ENCODE results near the gene KASH5. TPM values are rescaled to one million over a fixed set of nuclear protein-coding genes. Genes with fewer than 3 reads are reported as not detected.

The KASH5 gene
- total RNA-seq, 1 experiment from 2014 or later = not detected

DNA sequence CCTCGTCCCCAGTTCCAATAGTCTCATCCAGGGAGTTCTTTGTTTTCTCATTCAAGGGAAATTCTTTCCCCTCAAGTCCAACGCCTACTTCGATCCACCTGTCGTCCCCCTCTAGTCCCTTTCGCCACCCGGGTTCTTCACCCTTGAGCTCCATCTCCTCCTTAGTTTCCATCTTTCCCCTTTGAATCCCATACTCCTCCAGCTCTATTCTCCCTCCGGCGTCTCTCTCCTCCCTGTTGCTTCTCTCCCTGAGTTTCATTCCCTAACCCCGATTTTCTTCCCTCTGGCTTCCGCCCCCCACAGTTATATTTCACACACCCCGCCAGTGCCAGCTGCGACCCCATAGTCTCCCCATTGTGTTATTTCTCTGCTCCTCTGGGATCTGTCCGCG lies 53.9 kb downstream of the KASH5 start:
- H3K9ac ChIP-seq (ENCODE audit: extremely low read depth, insufficient read length, low read length) = no peak overlapping the region
- no peak overlapping the region for H3T11ph ChIP-seq (ENCODE audit: low read length)
- no peak overlapping the region for H2BK20ac ChIP-seq (ENCODE audit: low read depth, low read length, poor library complexity, severe bottlenecking)
- no peak overlapping the region for H2AFZ ChIP-seq (ENCODE audit: low read length)
- no peak overlapping the region for H3K56ac ChIP-seq (ENCODE audit: insufficient read length, low read depth, low read length)
- no peak overlapping the region for H2BK120ac ChIP-seq (ENCODE audit: low read depth, low read length, poor library complexity, severe bottlenecking)
- H2BK5ac ChIP-seq (ENCODE audit: insufficient read length, low read length) = no peak overlapping the region
- no peak overlapping the region for H4K8ac ChIP-seq (replicated peaks; ENCODE audit: insufficient read length, low read depth, low read length)
- H3K4me1 ChIP-seq (ENCODE audit: insufficient read depth, low read length) = no peaks in the 10 kb centered on the region
- peak overlapping the region; percentile 83 for H3K4me2 ChIP-seq (ENCODE audit: insufficient read depth, insufficient read length, low read length)
- no peak overlapping the region for H3K4ac ChIP-seq (ENCODE audit: low read depth, low read length)
- H3K27ac Mint-ChIP-seq = peak overlapping the region in 1 of 3 experiments; percentile 59; a peak in 1 of 7 replicates
- H3K36me3 Mint-ChIP-seq (ENCODE audit: insufficient read depth in 1 of 3, low read depth in 3 of 3) = peaks cover 8 to 12% (median 11%) of the 10 kb centered on the region in 3 experiments
- TF ChIP-seq, protein P1, sequence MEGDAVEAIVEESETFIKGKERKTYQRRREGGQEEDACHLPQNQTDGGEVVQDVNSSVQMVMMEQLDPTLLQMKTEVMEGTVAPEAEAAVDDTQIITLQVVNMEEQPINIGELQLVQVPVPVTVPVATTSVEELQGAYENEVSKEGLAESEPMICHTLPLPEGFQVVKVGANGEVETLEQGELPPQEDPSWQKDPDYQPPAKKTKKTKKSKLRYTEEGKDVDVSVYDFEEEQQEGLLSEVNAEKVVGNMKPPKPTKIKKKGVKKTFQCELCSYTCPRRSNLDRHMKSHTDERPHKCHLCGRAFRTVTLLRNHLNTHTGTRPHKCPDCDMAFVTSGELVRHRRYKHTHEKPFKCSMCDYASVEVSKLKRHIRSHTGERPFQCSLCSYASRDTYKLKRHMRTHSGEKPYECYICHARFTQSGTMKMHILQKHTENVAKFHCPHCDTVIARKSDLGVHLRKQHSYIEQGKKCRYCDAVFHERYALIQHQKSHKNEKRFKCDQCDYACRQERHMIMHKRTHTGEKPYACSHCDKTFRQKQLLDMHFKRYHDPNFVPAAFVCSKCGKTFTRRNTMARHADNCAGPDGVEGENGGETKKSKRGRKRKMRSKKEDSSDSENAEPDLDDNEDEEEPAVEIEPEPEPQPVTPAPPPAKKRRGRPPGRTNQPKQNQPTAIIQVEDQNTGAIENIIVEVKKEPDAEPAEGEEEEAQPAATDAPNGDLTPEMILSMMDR (conservative IDR thresholded peaks at IDR 0.05) = no peak
- DNase-seq = no peak
- no peaks in the 10 kb centered on the region for H4K20me1 ChIP-seq (ENCODE audit: control insufficient read depth, insufficient read depth, insufficient read length)
- H3K14ac ChIP-seq (ENCODE audit: insufficient read depth, low read length) = no peak overlapping the region
- no peaks in the 10 kb centered on the region; a peak in 1 of 5 replicates for H3K9me3 Mint-ChIP-seq
- peaks cover 34% of the 10 kb centered on the region; the same call in 1 of the 2 replicates for H3K27me3 ChIP-seq (ENCODE audit: insufficient read depth, low read length)
- no peak overlapping the region for H2AK5ac ChIP-seq (ENCODE audit: insufficient read length, low read length)
- H2BK12ac ChIP-seq (ENCODE audit: insufficient read length, low read depth, low read length) = no peak overlapping the region
- no peak overlapping the region for H4K91ac ChIP-seq (ENCODE audit: insufficient read length, low read depth, low read length)
- no peaks in the 10 kb centered on the region for H3K9me3 ChIP-seq (ENCODE audit: control insufficient read depth, low read depth, low read length)
- H2BK15ac ChIP-seq (ENCODE audit: low read depth, low read length) = no peak overlapping the region
- no peaks in the 10 kb centered on the region for H3K79me2 ChIP-seq (ENCODE audit: insufficient read depth, low read length)
- H3K4me3 Mint-ChIP-seq = peak overlapping the region; percentile 74 to 82
- no peak overlapping the region for H4K5ac ChIP-seq (ENCODE audit: insufficient read length, low read depth, low read length)
- H3K23ac ChIP-seq (ENCODE audit: insufficient read length, low read depth, low read length) = no peak overlapping the region
- peaks cover 53% of the 10 kb centered on the region for H3K27me3 Mint-ChIP-seq (ENCODE audit: low read depth)
- H3K79me1 ChIP-seq (ENCODE audit: insufficient read depth, low read depth, low read length, poor library complexity, severe bottlenecking) = no peaks in the 10 kb centered on the region
- H3K23me2 ChIP-seq (ENCODE audit: insufficient read length, low read depth, low read length, poor library complexity, severe bottlenecking) = peaks cover 21% of the 10 kb centered on the region
- WGBS (ENCODE audit: extremely low coverage, insufficient read length, low lambda C conversion rate) = no CpG with 5 or more reads among the region's 14 CpGs
- no peak overlapping the region for H3K18ac ChIP-seq (ENCODE audit: insufficient read length, low read depth, low read length)
- peaks cover 20 to 33% of the 10 kb centered on the region in 2 experiments for H3K4me1 Mint-ChIP-seq
- H3K27ac ChIP-seq (ENCODE audit: insufficient read length, low read depth, low read length) = no peak overlapping the region
